Heart right ventricle (tissue), 16 donors: ENCODE results near the gene MAGEB18. TPM values are rescaled to one million over a fixed set of nuclear protein-coding genes. Genes with fewer than 3 reads are reported as not detected.
A peak's percentile ranks its signal among the peaks of the same experiment; 100 is the strongest.

Experiments used
- ATAC-seq, 8 donors: fragments of 200-7000 bp; cut with Tn5 transposase; one replicate each; pipeline ENCODE4 v1.9.1; 2020; ENCODE audit warnings: mild to moderate bottlenecking in 8 of 8, moderate library complexity in 8 of 8, moderate number of reproducible peaks in 1 of 8
- DNase-seq, 2 donors: peaks; one replicate each; pipeline ENCODE4 v3.0.0-alpha.2; 2020
- H3K27ac ChIP-seq, 10 donors: fragments of 200-600 bp; sonication (generic) in 2 of 10; one replicate each; pipeline versions ENCODE4 v1.5.0 to v1.8.0; 2020 to 2022; ENCODE audit warnings: mild to moderate bottlenecking in 3 of 10
- H3K27me3 ChIP-seq, 7 donors: fragments of 200-600 bp; one replicate each; pipeline ENCODE4 v1.8.0; 2021 to 2022; ENCODE audit warnings: mild to moderate bottlenecking in 2 of 7
- H3K36me3 ChIP-seq, 9 donors: fragments of 200-600 bp; sonication (generic) in 1 of 9; one replicate each; pipeline versions ENCODE4 v1.5.0 to v1.8.0; 2020 to 2022; ENCODE audit warnings: mild to moderate bottlenecking in 2 of 9
- H3K4me1 ChIP-seq, 9 donors: fragments of 200-600 bp; sonication (generic) in 1 of 9; one replicate each; pipeline versions ENCODE4 v1.5.0 to v1.8.0; 2020 to 2022; ENCODE audit warnings: mild to moderate bottlenecking in 4 of 9
- H3K4me3 ChIP-seq, 10 donors: fragments of 200-600 bp; sonication (generic) in 2 of 10; one replicate each; pipeline versions ENCODE4 v1.5.0 to v1.8.0; 2020 to 2022; ENCODE audit warnings: mild to moderate bottlenecking in 7 of 10, moderate library complexity in 2 of 10
- H3K9me3 ChIP-seq, 11 donors: fragments of 200-600 bp in 10 of 11; sonication (generic) in 2 of 11; one replicate each; pipeline versions ENCODE4 v1.5.0 to v1.8.0; 2013 to 2022; ENCODE audit warnings: mild to moderate bottlenecking in 2 of 11, control low read depth in 1 of 11, moderate library complexity in 1 of 11
- CTCF ChIP-seq, 9 donors: fragments of 200-600 bp; sonication (generic) in 2 of 9; IDR thresholded peaks; one replicate each; pipeline versions ENCODE4 v1.5.0 to v1.8.0; 2021 to 2022; ENCODE audit warnings: antibody characterized with exemption in 9 of 9, mild to moderate bottlenecking in 5 of 9, moderate library complexity in 1 of 9
- WGBS, 2 donors: extraction: QIAGEN DNeasy Blood & Tissue Kit; methylation state at CpG; one replicate each; pipeline ENCODE4 v1.1.7; 2013; ENCODE audit warnings: inconsistent platforms in 1 of 2; 5-methylcytosine and 5-hydroxymethylcytosine counted together
- intact Hi-C, 10 donors: fragments of 100-400 bp; cut with DNase I; formaldehyde crosslinking; loops; one replicate each; pipeline versions ENCODE4 v1.11.1 to v1.14.2; 2022
- long read RNA-seq, 3 donors: library from polyadenylated mRNA; unstranded; transcript quantifications; one replicate each; pipeline ENCODE4 v2.0.0, GENCODE V29; 2020 to 2021
- polyA plus RNA-seq, 2 donors: library from polyadenylated mRNA; stranded (reverse); fragments of 200-250 nt; gene quantifications; one replicate each; pipeline ENCODE4 v1.2.3, GENCODE V29; 2013
- total RNA-seq, 10 donors: library from RNA; stranded (reverse); fragmentation: NEBNext Ultra II Directional in 3 of 10; extraction: Animal tissue kit (Norgen Biotek cat#: 25700) in 3 of 10; gene quantifications; one replicate each; pipeline versions ENCODE4 v1.2.1 to v1.2.4, GENCODE V29; 2021 to 2023
- donor health status: Arrhythmogenic right ventricular cardiomyopathy.
- donor health status: ischemic (EF 13 %, LVEDD 7.1; RV severe dilation, severe dysfunction).
- donor health status: healthy with polysubstance abuse.
- donor health status: DM: no; HTN: yes; CAD: no.
- donor health status: DM: no; HTN: no; CAD: no.
- donor health status: ischemic (EF 25% LVEDD 6.9; RV normal size, moderate dysfunction).
- donor health status: ischemic (EF 25% LVEDD 5.7; RV mildly dilated, moderate dysfunction).
- donor health status: healthy.
- donor health status: DM: yes; HTN: yes; CAD: no.
- donor health status: Ischemic cardiomyopathy.
- donor health status: ischemic (EF 35%, LVEDD 5.7; RV mildly dilated, moderate dysfunction).
- donor health status: nonischemic (EF 11% LVEDD 7.7; RV severe dilation, severe dysfunction).
- donor health status: DM: yes; HTN: yes; CAD: no.
- donor health status: PGD.
- donor health status: ischemic (EF 29% LVEDD 5.4; RV normal size, mild dysfunction).
- donor health status: nonischemic (EF 23%, LVEDD 6.1; RV moderate dilation, normal function).

MAGEB18 gene
- total RNA-seq, result not detected
- polyA plus RNA-seq, result not detected
- long read RNA-seq, donor 1, result 0 reads
- long read RNA-seq, donor 2, result 0 reads
- long read RNA-seq, donor 3, result 0 reads

- Histone ChIP-seq H3K36me3 (no peaks in the 10 kb centered on the region), H3K4me3 (no peak within 1 kb of the TSS), H3K4me1 (no peaks in the 10 kb centered on the region), H3K27me3 (no peaks in the 10 kb centered on the region), H3K9me3 (no peaks in the 10 kb centered on the region), H3K27ac (no peak within 1 kb of the TSS)
- intact Hi-C loops, result no loop called here
- TF ChIP-seq CTCF (IDR thresholded peaks at IDR 0.05), result no peak
- no peak for ATAC-seq
- DNase-seq, result no peak
- WGBS, 2 donors, result 89 to 90% methylated on average over 11 of the region's 11 CpGs
Measured at GRCh38 chrX:26138274-26138673, at the start of gene MAGEB18. Gene MAGEB18, plus strand, starts transcription at chrX:26138343. Its CDS starts 643 bp downstream, at chrX:26138986.

GRCh38 chrX:26100421-26100920, 37.7 kb upstream of the MAGEB18 start:
- Histone ChIP-seq H3K27ac (no peak overlapping the region), H3K27me3 (no peaks in the 10 kb centered on the region), H3K36me3 (no peaks in the 10 kb centered on the region), H3K4me1 (no peaks in the 10 kb centered on the region), H3K4me3 (no peak overlapping the region), H3K9me3 (no peaks in the 10 kb centered on the region)
- ATAC-seq, result no peak
- no peak for DNase-seq
- TF ChIP-seq CTCF (IDR thresholded peaks at IDR 0.05), result no peak
- intact Hi-C loops, result no loop called here
- WGBS, 2 donors, result 65 to 74% methylated on average over 3 of the region's 3 CpGs

DNA sequence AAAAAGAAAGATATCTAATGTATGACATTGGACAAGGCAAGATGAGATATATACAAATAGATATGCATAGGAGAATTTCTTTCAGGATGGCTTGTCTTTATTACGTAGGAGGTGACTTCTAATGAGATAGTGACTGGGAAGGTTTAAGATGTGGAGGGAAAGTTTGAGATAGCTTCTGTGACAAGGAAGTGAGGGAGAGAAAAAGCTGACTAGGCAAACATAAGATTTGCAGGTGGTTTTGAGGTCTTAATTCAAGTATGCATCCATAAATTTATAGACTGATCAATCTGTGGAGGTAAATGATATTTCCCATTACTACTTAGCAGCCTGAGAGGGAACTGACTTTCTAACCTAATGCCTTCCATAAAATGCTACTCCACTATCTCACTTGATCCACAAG, 29.0 kb upstream of the MAGEB18 start:
- no peaks in the 10 kb centered on the region for H3K9me3 ChIP-seq
- no peaks in the 10 kb centered on the region for H3K36me3 ChIP-seq
- intact Hi-C loops, result no loop called here
- TF ChIP-seq CTCF (IDR thresholded peaks at IDR 0.05), result no peak
- DNase-seq, result no peak
- no peak for ATAC-seq
- H3K27me3 ChIP-seq, result no peaks in the 10 kb centered on the region
- 83 to 85% methylated on average over 1 of the region's 1 CpG for WGBS, 2 donors
- no peaks in the 10 kb centered on the region for H3K4me1 ChIP-seq
- H3K27ac ChIP-seq, result no peak overlapping the region
- H3K4me3 ChIP-seq, result no peak overlapping the region

GRCh38 chrX:26146024-26146423, 7.9 kb downstream of the MAGEB18 start:
- Histone ChIP-seq H3K4me1 (no peaks in the 10 kb centered on the region), H3K9me3 (no peaks in the 10 kb centered on the region), H3K27ac (no peak overlapping the region), H3K27me3 (no peaks in the 10 kb centered on the region), H3K36me3 (no peaks in the 10 kb centered on the region), H3K4me3 (no peak overlapping the region)
- DNase-seq (peak in 1 of 2 donors; percentile 3), ATAC-seq (peak in 3 of 8 donors; percentile 29 to 72 (median 57))
- TF ChIP-seq CTCF (IDR thresholded peaks at IDR 0.05), result no peak
- 19 to 25% methylated on average over 2 of the region's 2 CpGs for WGBS, 2 donors
- intact Hi-C loops, result no loop called here
